Stimulated activated CD8-positive, alpha-beta memory T cell treated with anti-CD3 and anti-CD28 coated beads, Interleukin-4, amount 100 ng/mL, for 4 hours (primary cell): ENCODE measurements around the gene WARS2.

ENCODE experiments used
- DNase-seq, 2 donors: peaks; one replicate each; pipeline ENCODE4 v3.0.0-alpha.2; 2020; ENCODE audit warnings: low read depth in 2 of 2, low spot score in 1 of 2

Gene WARS2

GRCh38 chr1:118985640-118986554 lies 154.6 kb downstream of the WARS2 start:
- DNase-seq: no peak

- no peak for DNase-seq
Measured at GRCh38 chr1:118984722-118985639, 155.5 kb downstream of the WARS2 start.

- no peak for DNase-seq
Measured at GRCh38 chr1:118984086-118984721, 156.2 kb downstream of the WARS2 start.

- no peak for DNase-seq
Measured at GRCh38 chr1:118983558-118984041, 156.9 kb downstream of the WARS2 start.

GRCh38 chr1:118982821-118983557 lies 157.5 kb downstream of the WARS2 start:
- no peak for DNase-seq

GRCh38 chr1:118982266-118982665 lies 158.2 kb downstream of the WARS2 start:
- DNase-seq: no peak

GRCh38 chr1:118981436-118981835 lies 159.0 kb downstream of the WARS2 start:
- DNase-seq: no peak
